Caco-2 (cell line): Measurements from ENCODE around the gene EXOSC2. TPM values are rescaled to one million over a fixed set of nuclear protein-coding genes. Genes with fewer than 3 reads are reported as not detected.

ENCODE experiments used
- BruUV-seq: library from RNA; stranded (reverse); fragments of 400-500 nt; replicated peaks from 2 replicates; lab custom pipeline; 2021; lab: Mats Ljungman, UMichigan
- CTCF ChIA-PET: fragments of 300-600 bp; sonication (Branson Sonifier 250); formaldehyde crosslinking; loops from one replicate; lab custom pipeline; 2022; ENCODE audit warnings: antibody characterized with exemption; lab: Charles Lee
- POLR2A ChIA-PET: fragments of 300-600 bp; sonication (Branson Sonifier 250); formaldehyde crosslinking; loops from one replicate; lab custom pipeline; 2022; ENCODE audit warnings: antibody characterized with exemption; lab: Charles Lee
- DNase-seq, 2 experiments: peaks; one replicate each; pipeline versions ENCODE4 v3.0.0 to v3.0.0-alpha.2; 2020 to 2022
- H3K27me3 ChIP-seq: replicated peaks from 2 replicates; pipeline ENCODE4 v1.6.0; 2011; ENCODE audit warnings: low read length; ENCODE audit not compliant: control insufficient read depth, insufficient read depth
- H3K36me3 ChIP-seq: 2 replicates; pipeline ENCODE4 v1.5.1; 2011; ENCODE audit warnings: low read length; ENCODE audit not compliant: control insufficient read depth, insufficient read depth
- H3K4me1 ChIP-seq: fragments of 250-450 bp; sonication (Bioruptor Pico); 2 replicates; pipeline ENCODE4 v1.5.1; 2020; ENCODE audit warnings: mild to moderate bottlenecking
- H3K4me3 ChIP-seq: 2 replicates; pipeline ENCODE4 v1.5.1; 2011; ENCODE audit warnings: low read depth, mild to moderate bottlenecking, control low read depth, low read length
- H3K9me3 ChIP-seq: fragments of 250-450 bp; sonication (Bioruptor Pico); 2 replicates; pipeline ENCODE4 v1.5.1; 2020; ENCODE audit warnings: mild to moderate bottlenecking, moderate library complexity
- H3K27ac Mint-ChIP-seq: one replicate; pipeline ENCODE4 v1.8.0; 2022; ENCODE audit warnings: mixed read lengths; ENCODE audit not compliant: unreplicated experiment
- H3K27me3 Mint-ChIP-seq: one replicate; pipeline ENCODE4 v1.8.0; 2022; ENCODE audit warnings: mixed read lengths; ENCODE audit not compliant: insufficient read depth, unreplicated experiment
- H3K36me3 Mint-ChIP-seq: one replicate; pipeline ENCODE4 v1.8.0; 2022; ENCODE audit warnings: mild to moderate bottlenecking, mixed read lengths; ENCODE audit not compliant: insufficient read depth, unreplicated experiment
- H3K4me1 Mint-ChIP-seq: one replicate; pipeline ENCODE4 v1.8.0; 2022; ENCODE audit warnings: low read depth, mixed read lengths; ENCODE audit not compliant: unreplicated experiment
- H3K4me3 Mint-ChIP-seq: one replicate; pipeline ENCODE4 v1.8.0; 2022; ENCODE audit warnings: mild to moderate bottlenecking, moderate library complexity, mixed read lengths; ENCODE audit not compliant: unreplicated experiment
- H3K9me3 Mint-ChIP-seq: one replicate; pipeline ENCODE4 v1.8.0; 2022; ENCODE audit warnings: mixed read lengths; ENCODE audit not compliant: unreplicated experiment
- CTCF ChIP-seq, 2 experiments: fragments of 200-600 bp in 1 of 2; IDR thresholded peaks; 1 replicate in 1 of 2; 2 replicates in 1 of 2; pipeline versions ENCODE4 v1.5.1 to v1.8.0; 2011 to 2022; ENCODE audit warnings: antibody characterized with exemption in 1 of 2, control low read depth in 1 of 2, inconsistent platforms in 1 of 2, low read depth in 1 of 2, low read length in 1 of 2, mild to moderate bottlenecking in 1 of 2, moderate library complexity in 1 of 2; ENCODE audit not compliant: insufficient read depth in 1 of 2, severe bottlenecking in 1 of 2, unreplicated experiment in 1 of 2
- intact Hi-C: fragments of 100-400 bp; cut with micrococcal nuclease; formaldehyde crosslinking; loops from one replicate; pipeline ENCODE4 v1.10.0; 2022; ENCODE audit not compliant: unreplicated experiment
- total RNA-seq: library from RNA; stranded (reverse); gene quantifications from 2 replicates; pipeline ENCODE4 v1.2.3, GENCODE V29; 2022

EXOSC2 gene
- total RNA-seq, 1 experiment from 2014 or later, result 59.1 TPM

DNA sequence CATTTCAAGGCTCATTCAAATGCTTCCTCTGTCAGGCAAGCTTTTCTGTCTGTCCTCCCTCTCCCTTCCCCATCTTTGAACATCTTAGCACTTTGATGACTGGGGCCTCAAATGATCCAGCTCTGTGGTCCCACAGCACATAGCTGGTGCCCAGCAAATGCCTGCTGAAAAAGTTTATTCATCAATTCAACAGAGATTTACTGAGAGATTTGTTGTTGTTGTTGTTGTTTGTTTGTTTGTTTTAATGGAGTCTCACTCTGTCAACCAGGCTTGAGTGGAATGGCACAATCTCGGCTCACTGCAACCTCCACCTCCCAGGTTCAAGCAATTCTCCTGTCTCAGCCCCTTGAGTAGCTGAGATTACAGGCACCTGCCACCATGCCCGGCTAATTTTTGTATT is 6.0 kb upstream of the EXOSC2 start:
- H3K4me1 ChIP-seq, result peaks cover 7% of the 10 kb centered on the region
- no TSS peak for BruUV-seq
- no peaks in the 10 kb centered on the region for H3K27me3 Mint-ChIP-seq
- H3K36me3 Mint-ChIP-seq, result peaks cover 13% of the 10 kb centered on the region
- TF ChIP-seq CTCF (IDR thresholded peaks at IDR 0.05; ENCODE audit: insufficient read depth in 1 of 2, low read depth in 1 of 2, low read length in 1 of 2, severe bottlenecking in 1 of 2, unreplicated experiment in 1 of 2), result no peak
- no peak overlapping the region for H3K4me3 Mint-ChIP-seq
- H3K27ac Mint-ChIP-seq, result no peak overlapping the region
- DNase-seq, result no peak
- H3K9me3 Mint-ChIP-seq, result no peaks in the 10 kb centered on the region
- H3K4me3 ChIP-seq, result no peak overlapping the region
- intact Hi-C loops, result no loop called here
- CTCF ChIA-PET, result no interaction called here
- H3K9me3 ChIP-seq, result peaks cover 8% of the 10 kb centered on the region; the same call in 1 of the 2 replicates
- H3K36me3 ChIP-seq, result no peaks in the 10 kb centered on the region
- H3K4me1 Mint-ChIP-seq, result peaks cover 7% of the 10 kb centered on the region
- POLR2A ChIA-PET, result no interaction called here
- H3K27me3 ChIP-seq, result no peaks in the 10 kb centered on the region

DNA sequence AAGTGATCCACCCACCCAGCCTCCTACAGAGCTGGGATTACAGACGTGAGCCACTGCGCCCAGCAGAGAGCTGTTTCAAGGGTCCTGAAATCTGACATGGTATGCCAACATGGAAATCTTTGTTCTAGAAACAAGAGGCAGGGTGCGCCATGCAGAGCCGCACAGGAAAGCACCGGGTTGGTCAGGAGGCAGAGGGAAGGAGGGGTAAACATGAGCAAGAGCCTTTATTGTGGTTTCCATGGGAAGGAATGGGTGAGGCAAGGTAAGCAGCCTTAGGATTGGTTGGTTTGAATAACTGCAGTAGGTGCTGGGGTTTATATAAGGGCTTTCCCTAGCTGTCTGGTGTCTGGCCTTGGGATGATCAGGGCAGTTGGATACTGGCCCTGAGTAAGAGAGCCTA is 5.5 kb upstream of the EXOSC2 start:
- Mint-ChIP-seq H3K4me1 (peaks cover 7% of the 10 kb centered on the region), H3K4me3 (no peak overlapping the region), H3K36me3 (peaks cover 11% of the 10 kb centered on the region), H3K27me3 (no peaks in the 10 kb centered on the region), H3K27ac (no peak overlapping the region), H3K9me3 (no peaks in the 10 kb centered on the region)
- H3K9me3 ChIP-seq, result peaks cover 8% of the 10 kb centered on the region; the same call in 1 of the 2 replicates
- intact Hi-C loops, result no loop called here
- no peak for TF ChIP-seq CTCF (IDR thresholded peaks at IDR 0.05; ENCODE audit: insufficient read depth in 1 of 2, low read depth in 1 of 2, low read length in 1 of 2, severe bottlenecking in 1 of 2, unreplicated experiment in 1 of 2)
- ChIA-PET POLR2A (no interaction called here), CTCF (no interaction called here)
- H3K4me1 ChIP-seq, result peaks cover 9% of the 10 kb centered on the region
- no peaks in the 10 kb centered on the region for H3K27me3 ChIP-seq
- no peak overlapping the region for H3K4me3 ChIP-seq
- BruUV-seq, result no TSS peak
- no peaks in the 10 kb centered on the region for H3K36me3 ChIP-seq
- DNase-seq, result no peak

- ChIA-PET CTCF (interaction anchor here (1.0 to 1.3 kb wide), 2 partner anchors 11 to 229 kb away, joined by 7 read pairs; no protein-coding TSS in a partner anchor), POLR2A (interaction anchor here (1.0 to 1.5 kb wide), 3 partner anchors 10 to 239 kb away, joined by 3 to 5 read pairs (median 5); no protein-coding TSS in a partner anchor)
- Histone ChIP-seq H3K4me1 (peaks cover 10% of the 10 kb centered on the region), H3K27me3 (no peaks in the 10 kb centered on the region), H3K4me3 (peak overlapping the region; percentile 20), H3K9me3 (peaks cover 6% of the 10 kb centered on the region; the same call in 1 of the 2 replicates), H3K36me3 (no peaks in the 10 kb centered on the region)
- Mint-ChIP-seq H3K27me3 (no peaks in the 10 kb centered on the region), H3K4me3 (peak overlapping the region; percentile 70), H3K4me1 (peaks cover 7% of the 10 kb centered on the region), H3K27ac (peak overlapping the region; percentile 48), H3K9me3 (no peaks in the 10 kb centered on the region), H3K36me3 (peaks cover 16% of the 10 kb centered on the region)
- intact Hi-C loops, result no loop called here
- TF ChIP-seq CTCF (IDR thresholded peaks at IDR 0.05; ENCODE audit: insufficient read depth in 1 of 2, low read depth in 1 of 2, low read length in 1 of 2, severe bottlenecking in 1 of 2, unreplicated experiment in 1 of 2), result no peak
- BruUV-seq, result TSS peak; percentile 41
- no peak for DNase-seq
These were observed 4.0 kb upstream of the EXOSC2 start for GRCh38 chr9:130689572-130689936.
